ENCODE measurements around the gene SH2D3C. TPM values are rescaled to one million over a fixed set of nuclear protein-coding genes. Genes with fewer than 3 reads are reported as not detected.

Gene SH2D3C
- total RNA-seq, 1 donor from 2014 or later = 0.17 TPM

- DNase-seq (ENCODE audit: low read depth) = no peak
- TF ChIP-seq, protein P1, sequence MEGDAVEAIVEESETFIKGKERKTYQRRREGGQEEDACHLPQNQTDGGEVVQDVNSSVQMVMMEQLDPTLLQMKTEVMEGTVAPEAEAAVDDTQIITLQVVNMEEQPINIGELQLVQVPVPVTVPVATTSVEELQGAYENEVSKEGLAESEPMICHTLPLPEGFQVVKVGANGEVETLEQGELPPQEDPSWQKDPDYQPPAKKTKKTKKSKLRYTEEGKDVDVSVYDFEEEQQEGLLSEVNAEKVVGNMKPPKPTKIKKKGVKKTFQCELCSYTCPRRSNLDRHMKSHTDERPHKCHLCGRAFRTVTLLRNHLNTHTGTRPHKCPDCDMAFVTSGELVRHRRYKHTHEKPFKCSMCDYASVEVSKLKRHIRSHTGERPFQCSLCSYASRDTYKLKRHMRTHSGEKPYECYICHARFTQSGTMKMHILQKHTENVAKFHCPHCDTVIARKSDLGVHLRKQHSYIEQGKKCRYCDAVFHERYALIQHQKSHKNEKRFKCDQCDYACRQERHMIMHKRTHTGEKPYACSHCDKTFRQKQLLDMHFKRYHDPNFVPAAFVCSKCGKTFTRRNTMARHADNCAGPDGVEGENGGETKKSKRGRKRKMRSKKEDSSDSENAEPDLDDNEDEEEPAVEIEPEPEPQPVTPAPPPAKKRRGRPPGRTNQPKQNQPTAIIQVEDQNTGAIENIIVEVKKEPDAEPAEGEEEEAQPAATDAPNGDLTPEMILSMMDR (IDR thresholded peaks at IDR 0.05; ENCODE audit: insufficient read depth, low read length, poor library complexity, severe bottlenecking) = no peak
- H3K36me3 ChIP-seq (ENCODE audit: control insufficient read depth, insufficient read depth, low read length) = peaks cover 7% of the 10 kb centered on the region
- H3K4me3 ChIP-seq (ENCODE audit: low read depth, low read length) = no peak overlapping the region
- no peaks in the 10 kb centered on the region for H3K27me3 ChIP-seq (ENCODE audit: control insufficient read depth, insufficient read depth, low read length)
Observed at GRCh38 chr9:127813686-127814226, 35.3 kb upstream of the SH2D3C start.

DNA sequence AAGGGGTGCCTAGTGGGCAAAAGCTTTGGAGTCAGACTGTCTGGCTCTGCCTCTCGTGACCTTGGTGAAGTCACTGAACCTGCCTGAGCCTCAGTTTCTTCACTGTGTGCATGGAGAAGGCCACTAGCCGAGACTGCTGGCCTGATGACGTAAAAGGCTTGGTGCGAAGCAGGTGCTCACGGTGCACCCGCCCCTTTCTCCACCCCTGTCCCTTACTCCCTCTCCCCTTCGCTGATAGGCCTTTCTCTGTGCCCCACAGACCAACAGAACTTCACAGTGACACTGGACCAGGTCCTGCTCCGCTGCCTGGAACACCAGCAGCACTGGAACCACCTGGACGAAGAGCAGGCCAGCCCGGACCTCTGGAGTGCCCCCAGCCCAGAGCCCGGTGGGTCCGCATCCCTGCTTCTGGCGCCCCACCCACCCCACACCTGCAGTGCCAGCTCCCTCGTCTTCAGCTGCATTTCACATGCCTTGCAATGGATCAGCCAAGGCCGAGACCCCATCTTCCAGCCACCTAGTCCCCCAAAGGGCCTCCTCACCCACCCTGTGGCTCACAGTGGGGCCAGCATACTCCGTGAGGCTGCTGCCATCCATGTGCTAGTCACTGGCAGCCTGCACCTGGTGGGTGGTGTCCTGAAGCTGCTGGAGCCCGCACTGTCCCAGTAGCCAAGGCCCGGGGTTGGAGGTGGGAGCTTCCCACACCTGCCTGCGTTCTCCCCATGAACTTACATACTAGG is 34.6 kb upstream of the SH2D3C start:
- H3K4me3 ChIP-seq (ENCODE audit: low read depth, low read length) = no peak overlapping the region
- H3K27me3 ChIP-seq (ENCODE audit: control insufficient read depth, insufficient read depth, low read length) = no peaks in the 10 kb centered on the region
- TF ChIP-seq, protein P1 (IDR thresholded peaks at IDR 0.05; ENCODE audit: insufficient read depth, low read length, poor library complexity, severe bottlenecking) = no peak
- peaks cover 7% of the 10 kb centered on the region for H3K36me3 ChIP-seq (ENCODE audit: control insufficient read depth, insufficient read depth, low read length)
- DNase-seq (ENCODE audit: low read depth) = no peak

- TF ChIP-seq, protein P1 (IDR thresholded peaks at IDR 0.05; ENCODE audit: insufficient read depth, low read length, poor library complexity, severe bottlenecking) = no peak
- DNase-seq (ENCODE audit: low read depth) = no peak
- H3K36me3 ChIP-seq (ENCODE audit: control insufficient read depth, insufficient read depth, low read length) = peaks cover 7% of the 10 kb centered on the region
- no peak overlapping the region for H3K4me3 ChIP-seq (ENCODE audit: low read depth, low read length)
- no peaks in the 10 kb centered on the region for H3K27me3 ChIP-seq (ENCODE audit: control insufficient read depth, insufficient read depth, low read length)
Observed at GRCh38 chr9:127812011-127812410, 33.5 kb upstream of the SH2D3C start.

GRCh38 chr9:127810378-127811187 is 32.1 kb upstream of the SH2D3C start:
- H3K4me3 ChIP-seq (ENCODE audit: low read depth, low read length) = no peak overlapping the region
- H3K36me3 ChIP-seq (ENCODE audit: control insufficient read depth, insufficient read depth, low read length) = peaks cover 9% of the 10 kb centered on the region
- DNase-seq (ENCODE audit: low read depth) = no peak
- H3K27me3 ChIP-seq (ENCODE audit: control insufficient read depth, insufficient read depth, low read length) = no peaks in the 10 kb centered on the region
- TF ChIP-seq, protein P1 (IDR thresholded peaks at IDR 0.05; ENCODE audit: insufficient read depth, low read length, poor library complexity, severe bottlenecking) = no peak

DNA sequence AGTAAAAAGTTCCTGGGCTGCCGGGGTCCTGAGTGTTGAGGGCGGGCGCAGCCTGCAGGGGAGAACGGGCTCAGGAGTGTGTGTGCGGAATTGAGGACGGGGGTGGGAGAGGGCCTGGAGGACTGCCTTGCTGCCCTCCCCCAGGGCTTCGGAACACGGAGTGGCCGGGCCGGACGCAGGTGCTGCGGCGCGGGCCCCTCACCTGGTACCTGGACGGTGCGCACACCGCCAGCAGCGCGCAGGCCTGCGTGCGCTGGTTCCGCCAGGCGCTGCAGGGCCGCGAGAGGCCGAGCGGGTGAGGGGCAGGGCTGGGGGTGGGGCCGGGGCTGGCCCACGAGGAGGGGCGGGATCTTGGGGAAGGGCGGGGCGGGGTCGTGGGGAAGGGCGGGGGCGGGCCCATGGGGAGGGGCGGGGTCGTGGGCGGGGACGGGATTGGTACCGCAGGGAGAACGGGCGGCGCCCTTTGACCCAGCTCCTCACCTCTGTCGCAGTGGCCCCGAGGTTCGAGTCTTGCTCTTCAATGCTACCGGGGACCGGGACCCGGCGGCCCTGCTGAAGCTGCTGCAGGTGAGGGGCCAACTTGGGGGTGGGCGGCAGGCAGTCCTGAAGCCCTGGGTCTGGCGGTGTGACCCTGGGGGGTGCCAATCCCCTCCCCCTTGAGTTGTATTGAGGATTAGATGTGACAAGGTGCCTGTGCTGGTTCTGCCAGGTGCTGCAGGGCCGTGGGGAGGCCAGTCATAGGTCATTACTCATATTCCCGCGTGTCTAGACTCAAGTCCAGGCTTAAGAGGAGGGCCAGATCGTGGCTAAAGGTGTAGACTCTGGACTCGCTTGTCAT is 31.3 kb upstream of the SH2D3C start:
- Histone ChIP-seq H3K4me3 (ENCODE audit: low read depth, low read length) (no peak overlapping the region), H3K36me3 (ENCODE audit: control insufficient read depth, insufficient read depth, low read length) (peaks cover 9% of the 10 kb centered on the region), H3K27me3 (ENCODE audit: control insufficient read depth, insufficient read depth, low read length) (no peaks in the 10 kb centered on the region)
- TF ChIP-seq, protein P1 (IDR thresholded peaks at IDR 0.05; ENCODE audit: insufficient read depth, low read length, poor library complexity, severe bottlenecking) = no peak
- no peak for DNase-seq (ENCODE audit: low read depth)
